CD8-positive, alpha-beta memory T cell (primary cell): ENCODE measurements around the gene CRAT. TPM values are rescaled to one million over a fixed set of nuclear protein-coding genes. Genes with fewer than 3 reads are reported as not detected.
A peak's percentile ranks its signal among the peaks of the same experiment; 100 is the strongest.

Source experiments
- CTCF ChIA-PET: fragments of 350-600 bp; sonication (Branson Sonifier 250); formaldehyde crosslinking; loops from one replicate; lab custom pipeline; 2021; ENCODE audit warnings: antibody characterized with exemption; lab: Charles Lee
- POLR2A ChIA-PET: fragments of 350-600 bp; sonication (Branson Sonifier 250); formaldehyde crosslinking; loops from one replicate; lab custom pipeline; 2021; ENCODE audit warnings: antibody characterized with exemption; lab: Charles Lee
- DNase-seq, 5 donors: peaks; one replicate each; pipeline versions ENCODE4 v3.0.0 to v3.0.0-alpha.2; 2020 to 2022; ENCODE audit warnings: mixed read lengths in 1 of 5
- H3K27ac ChIP-seq: one replicate; pipeline ENCODE4 v1.7.0; 2013; ENCODE audit warnings: low read depth, mild to moderate bottlenecking, low read length, moderate library complexity
- H3K27me3 ChIP-seq: 2 replicates; pipeline ENCODE4 v1.7.0; 2013; ENCODE audit warnings: low read length, mild to moderate bottlenecking; ENCODE audit not compliant: insufficient read depth, poor library complexity, severe bottlenecking
- H3K36me3 ChIP-seq: 2 replicates; pipeline ENCODE4 v1.7.0; 2013; ENCODE audit warnings: mild to moderate bottlenecking, low read length, moderate library complexity; ENCODE audit not compliant: insufficient read depth
- H3K4me1 ChIP-seq: 2 replicates; pipeline ENCODE4 v1.7.0; 2013; ENCODE audit warnings: mild to moderate bottlenecking, low read length, moderate library complexity; ENCODE audit not compliant: insufficient read depth
- H3K4me3 ChIP-seq: 2 replicates; pipeline ENCODE4 v1.7.0; 2013; ENCODE audit warnings: mild to moderate bottlenecking, low read length
- H3K9me3 ChIP-seq: 2 replicates; pipeline ENCODE4 v1.7.0; 2013; ENCODE audit warnings: mild to moderate bottlenecking, low read length
- H3K27ac Mint-ChIP-seq, 8 donors: one replicate each; pipeline ENCODE4 v1.8.0; 2020 to 2021; ENCODE audit warnings: mixed read lengths in 8 of 8, mild to moderate bottlenecking in 6 of 8, inconsistent platforms in 3 of 8, moderate library complexity in 3 of 8
- H3K27me3 Mint-ChIP-seq, 2 donors: one replicate each; pipeline ENCODE4 v1.8.0; 2020 to 2021; ENCODE audit warnings: mixed read lengths in 2 of 2, mild to moderate bottlenecking in 1 of 2, moderate library complexity in 1 of 2
- H3K36me3 Mint-ChIP-seq, 3 donors: one replicate each; pipeline ENCODE4 v1.8.0; 2020 to 2021; ENCODE audit warnings: mixed read lengths in 3 of 3, inconsistent platforms in 1 of 3, mild to moderate bottlenecking in 1 of 3
- H3K4me1 Mint-ChIP-seq, 3 donors: one replicate each; pipeline ENCODE4 v1.8.0; 2020 to 2021; ENCODE audit warnings: mixed read lengths in 3 of 3, inconsistent platforms in 1 of 3, mild to moderate bottlenecking in 1 of 3
- H3K4me3 Mint-ChIP-seq, 7 donors: one replicate each; pipeline ENCODE4 v1.8.0; 2020 to 2021; ENCODE audit warnings: mixed read lengths in 7 of 7, mild to moderate bottlenecking in 6 of 7, moderate library complexity in 4 of 7, inconsistent platforms in 2 of 7
- H3K9me3 Mint-ChIP-seq, 5 donors: one replicate each; pipeline ENCODE4 v1.8.0; 2020 to 2022; ENCODE audit warnings: mixed read lengths in 5 of 5, mild to moderate bottlenecking in 3 of 5, moderate library complexity in 2 of 5, inconsistent platforms in 1 of 5
- polyA plus RNA-seq: library from polyadenylated mRNA; unstranded; fragments of 300-500 nt; fragmentation: Illumina TruSeq; gene quantifications from one replicate; pipeline ENCODE4 v1.2.3, GENCODE V29; 2021
- total RNA-seq, 2 experiments: library from RNA; stranded (reverse); gene quantifications; one replicate each; pipeline ENCODE4 v1.2.3, GENCODE V29; 2021

Gene CRAT
- total and polyA plus RNA-seq, 3 experiments from 2014 or later, result 9.8 to 20.1 (median 10.0) TPM

GRCh38 chr9:129064499-129064908 lies 46.1 kb downstream of the CRAT start:
- H3K9me3 Mint-ChIP-seq, result no peaks in the 10 kb centered on the region
- peaks cover 9% of the 10 kb centered on the region for H3K36me3 ChIP-seq
- no peak overlapping the region for H3K27ac ChIP-seq
- DNase-seq, result no peak
- H3K27ac Mint-ChIP-seq, result peak overlapping the region in 1 of 8 donors; percentile 36
- no peaks in the 10 kb centered on the region for H3K27me3 ChIP-seq
- no peaks in the 10 kb centered on the region for H3K9me3 ChIP-seq
- no peak overlapping the region for H3K4me3 ChIP-seq
- peaks cover 8 to 15% (median 9%) of the 10 kb centered on the region in 3 donors for H3K4me1 Mint-ChIP-seq
- H3K4me1 ChIP-seq, result peaks cover 11% of the 10 kb centered on the region
- H3K4me3 Mint-ChIP-seq, result no peak overlapping the region
- H3K27me3 Mint-ChIP-seq, result no peaks in the 10 kb centered on the region
- peaks cover 3 to 66% (median 4%) of the 10 kb centered on the region in 3 donors for H3K36me3 Mint-ChIP-seq
- ChIA-PET CTCF (no interaction called here), POLR2A (no interaction called here)

GRCh38 chr9:129063061-129063460 lies 47.5 kb downstream of the CRAT start:
- Mint-ChIP-seq H3K27ac (no peak overlapping the region), H3K4me1 (peaks cover 0 to under 1% (median 0%) of the 10 kb centered on the region in 3 donors), H3K4me3 (no peak overlapping the region), H3K36me3 (peaks cover 3 to 67% (median 4%) of the 10 kb centered on the region in 3 donors), H3K27me3 (no peaks in the 10 kb centered on the region), H3K9me3 (no peaks in the 10 kb centered on the region)
- no peak overlapping the region for H3K27ac ChIP-seq
- no peaks in the 10 kb centered on the region for H3K27me3 ChIP-seq
- no peak overlapping the region for H3K4me3 ChIP-seq
- no peaks in the 10 kb centered on the region for H3K9me3 ChIP-seq
- DNase-seq, result no peak
- CTCF ChIA-PET, result no interaction called here
- no peaks in the 10 kb centered on the region for H3K4me1 ChIP-seq
- POLR2A ChIA-PET, result no interaction called here
- H3K36me3 ChIP-seq, result peaks cover 5% of the 10 kb centered on the region

- peaks cover 4 to 70% (median 7%) of the 10 kb centered on the region in 3 donors for H3K36me3 Mint-ChIP-seq
- no peak overlapping the region for H3K4me3 Mint-ChIP-seq
- DNase-seq, result no peak
- CTCF ChIA-PET, result no interaction called here
- H3K27me3 Mint-ChIP-seq, result no peaks in the 10 kb centered on the region
- Histone ChIP-seq H3K27me3 (no peaks in the 10 kb centered on the region), H3K4me3 (no peak overlapping the region), H3K36me3 (peaks cover 4% of the 10 kb centered on the region), H3K4me1 (no peaks in the 10 kb centered on the region), H3K9me3 (no peaks in the 10 kb centered on the region), H3K27ac (no peak overlapping the region)
- no peaks in the 10 kb centered on the region for H3K9me3 Mint-ChIP-seq
- H3K27ac Mint-ChIP-seq, result no peak overlapping the region
- POLR2A ChIA-PET, result no interaction called here
- no peaks in the 10 kb centered on the region for H3K4me1 Mint-ChIP-seq
Measured at GRCh38 chr9:129060991-129061390, 49.6 kb downstream of the CRAT start.

GRCh38 chr9:129059796-129060785 lies 50.5 kb downstream of the CRAT start:
- H3K27me3 Mint-ChIP-seq, result no peaks in the 10 kb centered on the region
- Histone ChIP-seq H3K36me3 (no peaks in the 10 kb centered on the region), H3K4me3 (no peak overlapping the region), H3K27ac (no peak overlapping the region), H3K4me1 (no peaks in the 10 kb centered on the region), H3K9me3 (no peaks in the 10 kb centered on the region), H3K27me3 (no peaks in the 10 kb centered on the region)
- no peak for DNase-seq
- ChIA-PET CTCF (no interaction called here), POLR2A (no interaction called here)
- H3K4me3 Mint-ChIP-seq, result peak overlapping the region in 1 of 7 donors; percentile 54
- peaks cover 4 to 64% (median 4%) of the 10 kb centered on the region in 3 donors for H3K36me3 Mint-ChIP-seq
- no peaks in the 10 kb centered on the region for H3K4me1 Mint-ChIP-seq
- no peaks in the 10 kb centered on the region for H3K9me3 Mint-ChIP-seq
- peak overlapping the region in 1 of 8 donors; percentile 69 for H3K27ac Mint-ChIP-seq

- Histone ChIP-seq H3K27me3 (no peaks in the 10 kb centered on the region), H3K4me1 (no peaks in the 10 kb centered on the region), H3K36me3 (peaks cover 4% of the 10 kb centered on the region), H3K4me3 (no peak overlapping the region), H3K9me3 (no peaks in the 10 kb centered on the region), H3K27ac (no peak overlapping the region)
- ChIA-PET POLR2A (no interaction called here), CTCF (interaction anchor here (0.7 kb wide), 1 partner anchor 1149 kb away, joined by 3 read pairs; no protein-coding TSS in a partner anchor)
- H3K27ac Mint-ChIP-seq, result peak overlapping the region in 2 of 8 donors; percentile 43 to 50
- no peaks in the 10 kb centered on the region for H3K4me1 Mint-ChIP-seq
- no peaks in the 10 kb centered on the region for H3K9me3 Mint-ChIP-seq
- no peak overlapping the region for H3K4me3 Mint-ChIP-seq
- H3K36me3 Mint-ChIP-seq, result peaks cover 4 to 65% (median 9%) of the 10 kb centered on the region in 3 donors
- no peaks in the 10 kb centered on the region for H3K27me3 Mint-ChIP-seq
- no peak for DNase-seq
Measured at GRCh38 chr9:129058965-129059795, 51.4 kb downstream of the CRAT start.

- H3K27ac ChIP-seq, result no peak overlapping the region
- H3K4me3 ChIP-seq, result no peak overlapping the region
- peaks cover 5% of the 10 kb centered on the region for H3K36me3 ChIP-seq
- no peak overlapping the region for H3K4me3 Mint-ChIP-seq
- H3K27me3 Mint-ChIP-seq, result no peaks in the 10 kb centered on the region
- ChIA-PET CTCF (no interaction called here), POLR2A (no interaction called here)
- no peaks in the 10 kb centered on the region for H3K9me3 ChIP-seq
- H3K36me3 Mint-ChIP-seq, result peaks cover 0 to 66% (median 11%) of the 10 kb centered on the region in 3 donors
- H3K27ac Mint-ChIP-seq, result no peak overlapping the region
- no peaks in the 10 kb centered on the region for H3K4me1 ChIP-seq
- no peaks in the 10 kb centered on the region for H3K27me3 ChIP-seq
- no peak for DNase-seq
- no peaks in the 10 kb centered on the region for H3K4me1 Mint-ChIP-seq
- H3K9me3 Mint-ChIP-seq, result no peaks in the 10 kb centered on the region
Measured at GRCh38 chr9:129054163-129054851, 56.3 kb downstream of the CRAT start.

GRCh38 chr9:129053020-129053419 lies 57.6 kb downstream of the CRAT start:
- H3K4me3 Mint-ChIP-seq, result no peak overlapping the region
- no peaks in the 10 kb centered on the region for H3K4me1 Mint-ChIP-seq
- no peak for DNase-seq
- Histone ChIP-seq H3K36me3 (peaks cover 10% of the 10 kb centered on the region), H3K27me3 (no peaks in the 10 kb centered on the region), H3K4me3 (no peak overlapping the region), H3K4me1 (no peaks in the 10 kb centered on the region), H3K9me3 (no peaks in the 10 kb centered on the region), H3K27ac (no peak overlapping the region)
- no peaks in the 10 kb centered on the region for H3K9me3 Mint-ChIP-seq
- H3K27ac Mint-ChIP-seq, result peak overlapping the region in 1 of 8 donors; percentile 43
- POLR2A ChIA-PET, result no interaction called here
- H3K27me3 Mint-ChIP-seq, result no peaks in the 10 kb centered on the region
- H3K36me3 Mint-ChIP-seq, result peaks cover 0 to 69% (median 11%) of the 10 kb centered on the region in 3 donors
- CTCF ChIA-PET, result no interaction called here
